Hypothalamus (tissue), 51 donors: Measurements from ENCODE around the gene KHDRBS1.
"Not testable (repeated sequence)": the region's sequence is repeated elsewhere in the genome, so short reads cannot be mapped to it uniquely, and the experiment has no call there.

ENCODE experiments used
- DNase-seq, 51 donors: peaks; one replicate each; lab custom pipeline; 2025; lab: John Stamatoyannopoulos, UW

KHDRBS1 gene

GRCh38 chr1:32012709-32013385 is 821 bp upstream of the KHDRBS1 start:
- DNase-seq: no peak

DNA sequence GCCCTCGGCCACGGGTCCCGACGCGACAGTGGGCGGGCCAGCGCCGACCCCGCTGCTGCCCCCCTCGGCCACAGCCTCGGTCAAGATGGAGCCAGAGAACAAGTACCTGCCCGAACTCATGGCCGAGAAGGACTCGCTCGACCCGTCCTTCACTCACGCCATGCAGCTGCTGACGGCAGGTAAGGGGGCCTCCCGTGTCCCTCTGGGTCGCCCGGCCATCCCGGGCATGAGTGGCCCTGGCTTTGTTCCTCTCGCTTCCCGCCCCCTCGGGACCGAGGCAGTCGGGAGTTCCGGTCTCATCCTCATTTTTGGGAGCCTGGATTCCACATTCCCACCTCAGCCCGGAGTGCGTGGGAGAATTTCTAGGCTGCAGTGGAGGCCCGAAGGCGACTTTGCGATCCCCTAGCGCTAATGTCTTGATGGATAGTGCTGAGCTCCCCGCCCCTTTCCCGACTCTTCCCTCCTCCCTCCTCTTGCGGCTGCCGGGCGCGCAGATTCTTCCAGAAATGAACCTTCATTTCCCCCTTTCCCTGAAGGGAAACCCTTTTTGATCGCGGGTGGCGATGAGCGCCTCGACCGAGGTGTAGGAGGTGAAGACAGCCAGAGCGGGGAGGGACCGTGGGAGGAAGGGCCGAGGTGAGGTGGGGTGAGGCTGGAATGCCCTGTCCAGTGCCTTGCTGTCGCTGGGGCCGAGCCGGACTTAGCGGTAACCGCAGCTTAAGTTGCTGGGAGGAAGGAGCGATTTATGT is 705 bp downstream of the KHDRBS1 start:
- peak in 43 of 51 donors; percentile 6 to 77 (median 46) for DNase-seq

DNA sequence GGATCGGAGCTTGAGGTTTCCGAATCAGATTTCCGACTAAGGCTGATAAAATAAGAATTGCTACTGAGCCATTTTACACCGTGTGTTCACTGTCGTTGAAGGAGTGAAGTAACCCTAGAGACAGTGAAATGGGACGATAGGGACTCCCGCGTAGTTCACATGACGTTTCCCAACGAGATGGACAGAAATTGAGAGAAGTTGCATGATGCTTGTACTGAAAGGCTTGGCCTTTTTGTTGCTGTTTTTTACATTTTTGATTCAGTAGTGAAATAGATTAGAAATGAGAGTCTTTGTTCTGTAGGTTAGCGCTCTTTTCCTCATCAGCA is 1.2 kb downstream of the KHDRBS1 start:
- peak in 1 of 51 donors; percentile 37 for DNase-seq

DNA sequence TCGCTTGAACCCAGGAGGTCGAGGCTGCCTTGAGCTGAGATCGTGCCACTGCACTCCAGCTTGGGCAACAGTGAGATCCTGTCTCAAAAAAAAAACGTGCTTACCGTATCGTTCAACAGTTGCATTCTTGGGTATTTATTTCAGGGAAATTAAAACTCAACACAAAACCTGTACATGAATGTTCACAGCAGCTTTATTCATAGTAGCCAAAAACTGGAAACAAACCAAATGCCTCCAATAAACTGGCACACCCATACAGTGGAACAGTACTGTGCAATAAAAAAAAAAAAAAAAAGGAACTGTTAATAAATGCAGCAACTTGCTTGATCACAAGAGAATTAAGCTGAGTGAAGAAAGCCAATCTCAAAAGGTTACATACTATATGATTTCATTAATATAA is 6.7 kb downstream of the KHDRBS1 start:
- DNase-seq: no peak

DNA sequence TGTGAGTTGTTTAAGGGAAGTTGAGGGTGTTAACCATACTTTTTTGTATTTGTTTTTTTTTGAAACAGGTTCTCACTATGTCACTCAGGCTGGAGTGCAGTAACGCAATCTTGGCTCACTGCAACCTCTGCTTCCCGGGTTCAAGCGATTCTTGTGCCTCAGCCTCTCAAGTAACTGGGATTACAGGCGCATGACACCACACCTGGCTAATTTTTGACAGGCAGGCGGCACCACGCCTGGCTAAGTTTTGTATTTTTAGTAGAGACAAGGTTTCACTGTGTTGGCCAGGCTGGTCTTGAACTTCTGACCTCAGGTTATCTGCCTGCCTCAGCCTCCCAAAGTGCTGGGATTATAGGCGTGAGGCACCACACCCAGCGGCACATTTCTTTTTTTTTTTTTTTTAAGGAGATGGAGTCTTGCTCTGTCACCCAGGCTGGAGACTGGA is 7.9 kb downstream of the KHDRBS1 start:
- DNase-seq: not testable (repeated sequence)

DNA sequence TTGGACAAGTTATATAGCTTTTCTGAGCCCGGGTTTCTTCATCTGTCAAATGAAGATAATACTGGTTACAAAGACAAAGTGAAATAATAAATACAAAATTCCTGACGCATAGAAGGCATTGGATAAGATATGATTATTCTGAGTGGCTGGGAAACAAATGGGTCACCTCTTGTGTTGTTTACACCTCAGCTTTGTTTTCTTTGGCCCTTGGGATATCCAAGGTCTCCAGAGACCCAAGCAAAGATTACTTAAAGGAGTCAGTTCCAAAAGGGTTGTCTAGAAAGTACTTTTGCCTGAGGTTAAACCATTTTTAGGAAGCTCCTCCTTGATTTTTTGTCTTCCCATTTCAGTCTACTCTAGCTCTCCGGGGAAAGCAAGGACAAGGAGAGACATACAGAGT is 9.7 kb downstream of the KHDRBS1 start:
- no peak for DNase-seq

GRCh38 chr1:32025515-32025914 is 11.8 kb downstream of the KHDRBS1 start:
- DNase-seq: no peak

DNA sequence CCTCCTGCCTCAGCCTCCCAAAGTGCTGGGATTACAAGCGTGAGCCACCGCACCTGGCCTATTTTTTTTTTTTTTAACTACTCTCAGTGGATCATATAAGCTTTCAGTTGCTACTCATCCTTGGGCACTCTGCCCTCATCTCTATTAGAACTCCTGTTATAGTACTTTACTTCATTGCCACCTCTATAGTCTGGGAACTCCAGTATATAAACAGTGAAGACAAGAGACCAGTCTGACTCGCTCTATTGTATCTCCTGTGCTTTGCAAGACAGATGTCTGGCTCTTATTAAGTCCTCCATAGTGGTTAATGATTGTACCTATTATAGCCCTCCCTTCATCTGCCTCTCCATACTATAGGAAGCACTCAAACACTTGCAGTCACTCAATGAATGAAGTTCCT is 15.1 kb downstream of the KHDRBS1 start:
- DNase-seq: no peak

DNA sequence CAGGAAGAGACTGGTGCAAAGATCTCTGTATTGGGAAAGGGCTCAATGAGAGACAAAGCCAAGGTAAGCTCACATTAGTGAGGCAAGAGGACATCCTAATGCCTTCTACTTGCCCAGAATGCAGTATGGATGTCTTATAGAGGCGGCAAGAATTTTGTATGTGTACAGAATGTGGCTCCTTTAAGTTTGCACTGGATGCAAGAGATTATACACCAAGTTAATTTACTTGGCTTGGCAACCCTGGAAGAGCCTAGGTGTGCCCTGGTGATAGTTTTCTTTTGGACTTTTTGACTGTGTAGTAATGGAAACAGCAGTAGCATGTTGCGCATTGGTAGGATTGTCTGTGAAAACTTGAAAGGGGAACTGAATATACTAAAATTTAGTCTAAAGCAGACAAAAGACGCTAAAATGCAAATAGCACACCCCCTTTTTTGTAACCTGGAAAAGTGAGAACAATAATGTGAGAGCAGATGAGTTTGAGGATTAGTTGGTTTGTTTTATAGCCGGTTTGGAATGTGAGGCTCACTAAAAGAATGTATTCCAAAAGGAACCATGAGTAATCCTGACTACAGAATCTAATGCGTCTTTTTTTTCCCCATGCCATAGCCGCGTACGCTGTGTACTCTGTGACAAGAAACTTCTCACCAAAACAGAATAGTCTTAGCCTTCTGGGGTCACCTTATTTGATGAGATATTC is 18.1 kb downstream of the KHDRBS1 start:
- no peak for DNase-seq

- no peak for DNase-seq
Observed at GRCh38 chr1:32032275-32032615, 18.6 kb downstream of the KHDRBS1 start.

DNA sequence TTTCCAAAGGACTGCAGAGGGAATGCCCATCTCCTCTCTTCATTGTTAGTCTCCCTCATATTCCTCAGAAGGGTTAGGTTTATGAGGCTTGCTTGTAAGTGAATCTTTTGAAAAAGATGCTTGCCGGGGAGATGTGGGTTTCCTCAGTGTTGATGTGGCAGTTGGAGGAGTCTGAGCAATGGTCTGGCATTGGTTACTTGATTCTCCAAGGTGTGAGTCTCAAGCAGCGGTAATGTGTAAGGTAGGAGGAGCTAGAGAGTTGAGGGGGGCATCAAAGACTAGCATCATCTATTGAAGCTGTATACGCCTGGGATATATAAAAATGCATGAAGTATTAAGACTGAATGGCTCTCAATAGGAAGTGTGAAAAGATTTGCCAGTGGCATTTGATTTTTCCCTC is 21.5 kb downstream of the KHDRBS1 start:
- no peak for DNase-seq

GRCh38 chr1:32040711-32041110 is 27.0 kb downstream of the KHDRBS1 start:
- peak in 9 of 51 donors; percentile 7 to 45 (median 21) for DNase-seq

- peak in 4 of 51 donors; percentile 5 to 13 (median 6) for DNase-seq
Observed at GRCh38 chr1:32042330-32042729, 28.7 kb downstream of the KHDRBS1 start.

DNA sequence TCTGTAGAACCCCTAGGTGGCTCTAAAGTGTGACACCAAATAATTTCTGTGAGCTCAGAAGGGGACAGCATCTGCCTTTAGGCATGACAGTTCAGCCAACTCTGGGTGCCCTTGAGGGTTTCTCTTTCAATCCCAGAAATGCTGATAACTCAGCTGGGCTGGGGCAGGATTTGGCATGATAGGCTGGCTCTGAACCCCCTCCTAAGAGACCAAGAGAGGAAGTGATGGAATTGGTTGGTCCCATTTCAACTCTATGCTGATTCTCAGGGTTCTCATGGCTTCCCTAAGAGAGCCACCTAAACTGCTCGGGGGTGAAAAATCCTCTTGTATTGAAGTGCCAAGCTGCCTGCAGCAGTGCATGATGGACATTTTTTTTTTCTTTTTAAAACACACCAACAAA is 30.6 kb downstream of the KHDRBS1 start:
- DNase-seq: no peak

DNA sequence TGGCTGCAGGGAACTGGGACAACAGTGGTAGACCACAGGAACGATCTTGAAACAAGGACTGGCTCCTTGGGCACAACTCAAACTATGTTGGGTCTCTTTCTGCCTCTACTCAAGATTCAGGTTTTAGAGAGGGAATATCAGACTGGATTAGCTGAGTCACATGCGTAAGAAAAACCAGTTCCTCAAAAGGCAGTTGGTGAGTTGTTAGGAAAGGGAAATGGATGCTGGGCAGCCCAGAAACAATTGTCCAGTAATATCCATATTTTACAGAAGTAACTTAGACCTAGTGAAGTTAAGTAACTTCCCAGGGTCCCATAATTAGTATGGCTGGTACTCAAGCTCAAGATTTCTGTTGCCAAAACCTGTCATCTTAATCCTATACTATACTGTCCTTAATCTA is 32.1 kb downstream of the KHDRBS1 start:
- DNase-seq: no peak

DNA sequence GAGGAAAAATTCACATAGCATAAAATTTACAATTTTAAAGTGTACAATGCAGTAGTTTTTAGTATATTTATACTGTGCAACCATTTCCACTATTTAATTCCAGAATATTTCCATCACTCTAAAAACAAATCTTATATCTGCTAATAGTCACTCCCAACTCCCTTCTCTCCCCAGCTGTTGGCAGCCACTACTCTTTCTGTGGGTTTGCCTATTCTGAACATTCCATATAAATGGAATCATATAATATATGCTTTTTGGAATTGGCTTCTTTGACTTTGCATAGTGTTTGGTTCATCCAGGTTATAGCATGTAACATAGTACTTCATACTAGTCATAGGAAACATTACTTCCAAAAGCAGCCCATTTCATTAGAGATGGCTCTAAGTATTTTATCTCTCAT is 34.0 kb downstream of the KHDRBS1 start:
- no peak for DNase-seq

DNA sequence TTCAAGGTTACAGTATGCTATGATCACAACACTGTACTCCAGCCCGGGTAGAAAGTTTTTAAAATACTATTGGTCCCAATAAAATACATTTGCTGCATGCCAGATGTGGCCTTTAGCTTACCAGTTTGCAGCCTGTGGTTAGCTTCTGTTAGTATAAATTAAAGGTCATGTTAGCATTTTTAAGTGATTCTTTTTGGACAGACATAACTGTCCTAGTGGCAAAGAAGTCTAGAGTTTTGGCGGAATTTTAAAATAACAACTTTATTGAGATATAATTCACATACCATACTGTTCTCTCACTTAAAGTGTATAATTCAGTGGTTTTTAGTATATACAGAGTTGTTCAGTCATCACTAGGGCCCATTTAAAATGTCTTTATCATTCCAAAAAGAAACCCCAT is 34.8 kb downstream of the KHDRBS1 start:
- no peak for DNase-seq

DNA sequence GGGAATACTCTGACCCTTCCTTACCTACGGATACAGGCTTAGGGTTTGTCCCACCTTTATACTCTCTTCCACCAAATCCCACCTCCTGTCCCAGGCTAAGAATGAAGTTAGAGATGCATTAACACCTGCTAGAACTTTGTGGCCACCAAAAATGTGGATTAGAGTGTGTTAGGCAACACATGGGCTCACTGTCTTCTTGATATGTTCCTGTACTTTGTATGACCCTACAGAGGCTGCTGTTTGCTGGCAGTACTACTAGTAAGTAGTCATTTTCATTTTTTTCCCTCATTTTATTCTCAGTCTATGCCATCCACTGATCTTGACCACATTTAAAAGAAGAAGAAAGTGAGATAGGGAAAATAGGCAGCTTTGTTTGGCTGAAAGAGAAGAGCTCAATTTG is 38.0 kb downstream of the KHDRBS1 start:
- no peak for DNase-seq

DNA sequence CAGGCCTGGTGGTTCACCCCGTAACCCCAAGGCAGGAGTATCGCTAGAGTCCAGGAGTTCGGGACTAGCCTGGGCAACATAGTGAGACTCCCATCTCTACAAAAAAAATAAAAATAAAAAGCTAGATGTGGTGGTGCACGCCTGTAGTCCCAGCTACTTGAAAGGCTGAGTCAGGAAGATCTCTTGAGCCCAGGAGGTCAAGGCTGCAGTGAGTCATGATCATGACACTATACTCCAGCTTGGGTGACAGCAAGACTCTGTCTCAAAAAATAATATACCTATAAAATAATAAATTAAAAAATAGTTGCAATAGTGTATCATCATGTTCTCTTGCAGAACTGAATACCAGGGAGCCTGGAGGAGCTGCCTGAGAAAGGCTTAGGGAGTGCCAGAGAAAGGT is 39.2 kb downstream of the KHDRBS1 start:
- no peak for DNase-seq

- no peak for DNase-seq
Observed at GRCh38 chr1:32055416-32055815, 41.7 kb downstream of the KHDRBS1 start.

DNA sequence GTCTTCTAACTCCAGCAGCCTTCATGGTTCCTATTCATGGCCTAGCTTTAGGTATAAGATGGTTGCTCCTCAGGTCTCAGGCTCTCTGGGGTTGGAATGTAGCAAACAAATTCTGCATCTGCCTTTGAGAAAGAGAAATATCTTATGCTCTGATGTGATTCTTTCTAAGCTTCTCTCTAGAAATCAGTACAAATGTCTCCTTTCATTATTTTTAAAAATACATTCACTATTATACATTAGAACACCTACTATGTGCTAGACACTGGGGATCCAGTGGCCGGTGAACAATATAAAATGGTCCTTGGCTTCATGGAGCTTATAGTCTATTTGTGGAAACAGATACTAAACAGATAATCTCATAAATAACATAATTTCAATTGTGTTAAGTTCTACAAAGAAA is 42.9 kb downstream of the KHDRBS1 start:
- no peak for DNase-seq

GRCh38 chr1:32060914-32061313 is 47.2 kb downstream of the KHDRBS1 start:
- no peak for DNase-seq
